ENCODE measurements around the gene TBC1D23. TPM values are rescaled to one million over a fixed set of nuclear protein-coding genes. Genes with fewer than 3 reads are reported as not detected.
"Not testable (repeated sequence)": the region's sequence is repeated elsewhere in the genome, so short reads cannot be mapped to it uniquely, and the experiment has no call there.

TBC1D23 gene
- total RNA-seq, 1 experiment from 2014 or later = 37.9 TPM

GRCh38 chr3:100324044-100324443 is 63.3 kb downstream of the TBC1D23 start:
- Histone ChIP-seq H3K9me3 (ENCODE audit: low read length) (no peaks in the 10 kb centered on the region), H3K4me2 (ENCODE audit: low read length) (no peak overlapping the region), H3K4me3 (ENCODE audit: low read length) (no peak overlapping the region), H3K27ac (ENCODE audit: low read length) (no peak overlapping the region), H3K79me2 (ENCODE audit: low read length) (no peaks in the 10 kb centered on the region), H3K9ac (ENCODE audit: low read length) (no peak overlapping the region), H3K27me3 (ENCODE audit: low read length) (no peaks in the 10 kb centered on the region), H3K36me3 (ENCODE audit: low read depth, low read length) (peaks cover 16% of the 10 kb centered on the region), H3F3A (ENCODE audit: low read length, unreplicated experiment) (no peaks in the 10 kb centered on the region), H3K4me1 (ENCODE audit: insufficient read depth, low read length) (no peaks in the 10 kb centered on the region), H3K9me2 (replicated peaks; ENCODE audit: low read length) (no peaks in the 10 kb centered on the region), H2AFZ (ENCODE audit: low read length) (no peak overlapping the region), H4K20me1 (ENCODE audit: low read length) (no peaks in the 10 kb centered on the region)
- no peak for TF ChIP-seq EZH2phosphoT487 (IDR thresholded peaks at IDR 0.05; ENCODE audit: borderline replicate concordance, low read length)
- no peak for TF ChIP-seq CTCF (conservative IDR thresholded peaks at IDR 0.05; ENCODE audit: low read depth, low read length)
- no peak for TF ChIP-seq EZH2 (IDR thresholded peaks at IDR 0.05; ENCODE audit: low read length, unreplicated experiment)
- no TSS peak for BruUV-seq (replicated peaks)
- ATAC-seq (no peak), DNase-seq (no peak)
- ChIA-PET POLR2A (ENCODE audit: unreplicated experiment) (no interaction called here), CTCF (no interaction called here)
- intact Hi-C loops (cut with micrococcal nuclease) = no loop called here

GRCh38 chr3:100325827-100326226 is 65.0 kb downstream of the TBC1D23 start:
- intact Hi-C loops (cut with micrococcal nuclease) = no loop called here
- no peak overlapping the region for H3K4me2 ChIP-seq (ENCODE audit: low read length)
- H3K9ac ChIP-seq (ENCODE audit: low read length) = no peak overlapping the region
- no peaks in the 10 kb centered on the region for H3K27me3 ChIP-seq (ENCODE audit: low read length)
- peaks cover 11% of the 10 kb centered on the region for H3K36me3 ChIP-seq (ENCODE audit: low read depth, low read length)
- no peaks in the 10 kb centered on the region for H4K20me1 ChIP-seq (ENCODE audit: low read length)
- no peaks in the 10 kb centered on the region for H3F3A ChIP-seq (ENCODE audit: low read length, unreplicated experiment)
- ATAC-seq (no peak), DNase-seq (no peak)
- CTCF ChIA-PET = no interaction called here
- TF ChIP-seq CTCF (conservative IDR thresholded peaks at IDR 0.05; ENCODE audit: low read depth, low read length) (no peak), EZH2 (IDR thresholded peaks at IDR 0.05; ENCODE audit: low read length, unreplicated experiment) (no peak), EZH2phosphoT487 (IDR thresholded peaks at IDR 0.05; ENCODE audit: borderline replicate concordance, low read length) (no peak)
- no TSS peak for BruUV-seq (replicated peaks)
- H3K9me2 ChIP-seq (replicated peaks; ENCODE audit: low read length) = no peaks in the 10 kb centered on the region
- no peaks in the 10 kb centered on the region for H3K79me2 ChIP-seq (ENCODE audit: low read length)
- H3K4me1 ChIP-seq (ENCODE audit: insufficient read depth, low read length) = no peaks in the 10 kb centered on the region
- no peak overlapping the region for H3K4me3 ChIP-seq (ENCODE audit: low read length)
- no peaks in the 10 kb centered on the region for H3K9me3 ChIP-seq (ENCODE audit: low read length)
- POLR2A ChIA-PET (ENCODE audit: unreplicated experiment) = no interaction called here
- H3K27ac ChIP-seq (ENCODE audit: low read length) = no peak overlapping the region
- no peak overlapping the region for H2AFZ ChIP-seq (ENCODE audit: low read length)

- H4K20me1 ChIP-seq (ENCODE audit: low read length); H3K4me2 ChIP-seq (ENCODE audit: low read length); CTCF ChIA-PET; H3K9me2 ChIP-seq (replicated peaks; ENCODE audit: low read length); H3K9ac ChIP-seq (ENCODE audit: low read length); BruUV-seq (replicated peaks); H3K79me2 ChIP-seq (ENCODE audit: low read length); H3F3A ChIP-seq (ENCODE audit: low read length, unreplicated experiment); H3K9me3 ChIP-seq (ENCODE audit: low read length); H3K4me1 ChIP-seq (ENCODE audit: insufficient read depth, low read length); H3K27me3 ChIP-seq (ENCODE audit: low read length); ATAC-seq; H3K27ac ChIP-seq (ENCODE audit: low read length); H3K4me3 ChIP-seq (ENCODE audit: low read length); intact Hi-C loops (cut with micrococcal nuclease); H2AFZ ChIP-seq (ENCODE audit: low read length); DNase-seq; POLR2A ChIA-PET (ENCODE audit: unreplicated experiment): not testable (repeated sequence)
- peaks cover 11% of the 10 kb centered on the region for H3K36me3 ChIP-seq (ENCODE audit: low read depth, low read length)
These were observed 66.6 kb downstream of the TBC1D23 start for GRCh38 chr3:100327377-100327776.
